Trophoblast cell (in vitro differentiated cells and primary cell): ENCODE data around the gene FOXL3.

Source experiments
- DNase-seq, 2 donors: peaks; one replicate each; pipeline ENCODE4 v3.0.0-alpha.2; 2016
- H2AFZ ChIP-seq: 2 replicates; pipeline ENCODE4 v1.6.1; 2013; ENCODE audit warnings: low read length, moderate library complexity, mild to moderate bottlenecking; ENCODE audit not compliant: insufficient read depth, poor library complexity
- H2AK5ac ChIP-seq: 2 replicates; pipeline ENCODE4 v1.6.1; 2013; ENCODE audit warnings: mild to moderate bottlenecking, low read length
- H2BK120ac ChIP-seq: 2 replicates; pipeline ENCODE4 v1.6.1; 2013; ENCODE audit warnings: low read length, mild to moderate bottlenecking, moderate library complexity; ENCODE audit not compliant: insufficient read depth, poor library complexity
- H2BK12ac ChIP-seq: 2 replicates; pipeline ENCODE4 v1.6.1; 2013; ENCODE audit warnings: mild to moderate bottlenecking, low read length, moderate library complexity
- H2BK5ac ChIP-seq: 2 replicates; pipeline ENCODE4 v1.6.1; 2013; ENCODE audit warnings: low read length, low read depth, moderate library complexity, mild to moderate bottlenecking; ENCODE audit not compliant: poor library complexity
- H3K14ac ChIP-seq: 2 replicates; pipeline ENCODE4 v1.6.1; 2013; ENCODE audit warnings: mild to moderate bottlenecking, low read length
- H3K18ac ChIP-seq: 2 replicates; pipeline ENCODE4 v1.6.1; 2013; ENCODE audit warnings: mild to moderate bottlenecking, low read length
- H3K23ac ChIP-seq: 2 replicates; pipeline ENCODE4 v1.6.1; 2013; ENCODE audit warnings: low read length
- H3K27ac ChIP-seq: 2 replicates; pipeline ENCODE4 v1.5.1; 2013; ENCODE audit warnings: low read depth, mild to moderate bottlenecking, inconsistent platforms, low read length, moderate library complexity
- H3K27me3 ChIP-seq: 2 replicates; pipeline ENCODE4 v1.6.1; 2013; ENCODE audit warnings: inconsistent platforms, mild to moderate bottlenecking, low read length, moderate library complexity; ENCODE audit not compliant: insufficient read depth
- H3K36me3 ChIP-seq, 2 experiments: 1 replicate in 1 of 2; 2 replicates in 1 of 2; pipeline ENCODE4 v1.6.1; 2013; ENCODE audit warnings: low read length in 2 of 2, mild to moderate bottlenecking in 2 of 2, moderate library complexity in 1 of 2; ENCODE audit not compliant: insufficient read depth in 2 of 2, control insufficient read depth in 1 of 2
- H3K4ac ChIP-seq: 2 replicates; pipeline ENCODE4 v1.6.1; 2013; ENCODE audit warnings: low read depth, mild to moderate bottlenecking, low read length, moderate library complexity
- H3K4me1 ChIP-seq, 2 experiments: 1 replicate in 1 of 2; 2 replicates in 1 of 2; pipeline ENCODE4 v1.6.1; 2013; ENCODE audit warnings: low read length in 2 of 2, mild to moderate bottlenecking in 2 of 2, moderate library complexity in 1 of 2; ENCODE audit not compliant: insufficient read depth in 2 of 2, control insufficient read depth in 1 of 2
- H3K4me2 ChIP-seq: 2 replicates; pipeline ENCODE4 v1.6.1; 2013; ENCODE audit warnings: inconsistent platforms, mild to moderate bottlenecking, low read length, moderate library complexity
- H3K4me3 ChIP-seq: 2 replicates; pipeline ENCODE4 v1.5.1; 2013; ENCODE audit warnings: mild to moderate bottlenecking, low read depth, low read length, inconsistent platforms
- H3K79me1 ChIP-seq: one replicate; pipeline ENCODE4 v1.6.1; 2013; ENCODE audit warnings: low read length
- H3K79me2 ChIP-seq: 2 replicates; pipeline ENCODE4 v1.6.1; 2013; ENCODE audit warnings: low read length, mild to moderate bottlenecking; ENCODE audit not compliant: control insufficient read depth, insufficient read depth, poor library complexity
- H3K9ac ChIP-seq: 2 replicates; pipeline ENCODE4 v1.6.1; 2013; ENCODE audit warnings: mild to moderate bottlenecking, low read length
- H3K9me3 ChIP-seq: 2 replicates; pipeline ENCODE4 v1.6.1; 2013; ENCODE audit warnings: low read depth, mild to moderate bottlenecking, control low read depth, inconsistent platforms, low read length; ENCODE audit not compliant: insufficient read depth
- H4K12ac ChIP-seq: 2 replicates; pipeline ENCODE4 v1.6.1; 2013; ENCODE audit warnings: low read depth, mild to moderate bottlenecking, low read length, moderate library complexity
- H4K8ac ChIP-seq: 2 replicates; pipeline ENCODE4 v1.6.1; 2013; ENCODE audit warnings: low read depth, mild to moderate bottlenecking, low read length, moderate library complexity
- H4K91ac ChIP-seq: one replicate; pipeline ENCODE4 v1.6.1; 2013; ENCODE audit warnings: low read depth, mild to moderate bottlenecking, low read length, moderate library complexity
- WGBS: extraction: QIAGEN DNeasy Blood & Tissue Kit; methylation state at CpG from one replicate; pipeline ENCODE4 v1.1.7; 2013; ENCODE audit warnings: missing lambda C conversion rate; ENCODE audit not compliant: insufficient read length, insufficient coverage; ENCODE audit errors: extremely low coverage; 5-methylcytosine and 5-hydroxymethylcytosine counted together

The FOXL3 gene

DNA sequence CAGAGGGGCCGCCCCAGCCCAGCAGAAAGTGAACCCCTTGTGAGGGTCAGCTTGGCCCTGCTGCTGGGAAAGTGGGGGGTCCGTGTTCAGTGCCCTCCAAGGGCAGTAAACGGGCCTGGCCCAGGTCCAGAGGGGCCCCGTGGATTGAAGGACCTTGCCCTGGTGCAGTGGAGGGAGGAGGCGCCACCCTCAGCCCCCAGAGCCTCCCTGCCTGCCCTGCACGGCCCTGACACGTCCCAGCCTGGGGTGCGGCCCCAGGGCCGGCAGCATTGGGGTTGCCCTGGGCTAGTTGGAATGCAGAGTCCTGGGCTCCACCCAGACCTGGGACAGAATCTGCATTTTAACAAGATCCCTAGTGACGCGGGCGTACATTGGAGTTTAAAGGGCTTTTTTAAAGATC, 42.8 kb upstream of the FOXL3 start:
- H2AK5ac ChIP-seq = no peak overlapping the region
- H3K4me2 ChIP-seq = no peak overlapping the region
- no peak overlapping the region for H2BK12ac ChIP-seq
- no peak overlapping the region for H2BK120ac ChIP-seq
- H3K36me3 ChIP-seq = no peaks in the 10 kb centered on the region
- H3K27me3 ChIP-seq = no peaks in the 10 kb centered on the region
- no peak overlapping the region for H3K27ac ChIP-seq
- H2AFZ ChIP-seq = no peak overlapping the region
- peaks cover 1% of the 10 kb centered on the region for H3K79me2 ChIP-seq
- H4K91ac ChIP-seq = no peak overlapping the region
- no peak overlapping the region for H4K12ac ChIP-seq
- no peak overlapping the region for H4K8ac ChIP-seq
- peaks cover 2% of the 10 kb centered on the region for H3K9me3 ChIP-seq
- H3K4ac ChIP-seq = no peak overlapping the region
- no peak for DNase-seq
- peak overlapping the region; percentile 30 for H3K4me3 ChIP-seq
- no peaks in the 10 kb centered on the region for H3K79me1 ChIP-seq
- no peak overlapping the region for H3K9ac ChIP-seq
- no peaks in the 10 kb centered on the region for H3K4me1 ChIP-seq
- H3K18ac ChIP-seq = no peak overlapping the region
- H3K14ac ChIP-seq = no peak overlapping the region
- no peak overlapping the region for H3K23ac ChIP-seq
- no CpG with 5 or more reads among the region's 12 CpGs for WGBS
- no peak overlapping the region for H2BK5ac ChIP-seq

- H3K4me1 ChIP-seq = no peaks in the 10 kb centered on the region
- no peak overlapping the region for H2AK5ac ChIP-seq
- H3K4me3 ChIP-seq = no peak overlapping the region
- DNase-seq = no peak
- no peak overlapping the region for H2BK12ac ChIP-seq
- no peak overlapping the region for H3K9ac ChIP-seq
- H4K12ac ChIP-seq = no peak overlapping the region
- H2BK120ac ChIP-seq = no peak overlapping the region
- H3K14ac ChIP-seq = no peak overlapping the region
- H3K79me2 ChIP-seq = peaks cover 1% of the 10 kb centered on the region
- H2AFZ ChIP-seq = no peak overlapping the region
- H3K27ac ChIP-seq = no peak overlapping the region
- H3K4me2 ChIP-seq = no peak overlapping the region
- H3K36me3 ChIP-seq = no peaks in the 10 kb centered on the region
- no peak overlapping the region for H4K91ac ChIP-seq
- H3K23ac ChIP-seq = no peak overlapping the region
- no peak overlapping the region for H3K18ac ChIP-seq
- no CpG with 5 or more reads among the region's 16 CpGs for WGBS
- H2BK5ac ChIP-seq = no peak overlapping the region
- H3K4ac ChIP-seq = no peak overlapping the region
- H3K79me1 ChIP-seq = no peaks in the 10 kb centered on the region
- no peaks in the 10 kb centered on the region for H3K27me3 ChIP-seq
- H4K8ac ChIP-seq = no peak overlapping the region
- H3K9me3 ChIP-seq = peaks cover 2% of the 10 kb centered on the region
Measured at GRCh38 chr7:247636-248035, 42.3 kb upstream of the FOXL3 start.

- no peaks in the 10 kb centered on the region for H3K36me3 ChIP-seq
- H4K12ac ChIP-seq = no peak overlapping the region
- peaks cover 1% of the 10 kb centered on the region for H3K79me2 ChIP-seq
- H3K4me3 ChIP-seq = no peak overlapping the region
- H3K4me1 ChIP-seq = no peaks in the 10 kb centered on the region
- no peaks in the 10 kb centered on the region for H3K79me1 ChIP-seq
- H2BK12ac ChIP-seq = no peak overlapping the region
- H4K91ac ChIP-seq = no peak overlapping the region
- no peak overlapping the region for H3K18ac ChIP-seq
- H3K4ac ChIP-seq = no peak overlapping the region
- H3K4me2 ChIP-seq = no peak overlapping the region
- DNase-seq = no peak
- H2BK120ac ChIP-seq = no peak overlapping the region
- no peaks in the 10 kb centered on the region for H3K27me3 ChIP-seq
- H2BK5ac ChIP-seq = no peak overlapping the region
- H3K14ac ChIP-seq = no peak overlapping the region
- no peak overlapping the region for H2AK5ac ChIP-seq
- H4K8ac ChIP-seq = no peak overlapping the region
- peaks cover 2% of the 10 kb centered on the region for H3K9me3 ChIP-seq
- H2AFZ ChIP-seq = no peak overlapping the region
- H3K27ac ChIP-seq = no peak overlapping the region
- WGBS = no CpG with 5 or more reads among the region's 20 CpGs
- no peak overlapping the region for H3K9ac ChIP-seq
- no peak overlapping the region for H3K23ac ChIP-seq
Measured at GRCh38 chr7:248732-249435, 41.1 kb upstream of the FOXL3 start.

DNA sequence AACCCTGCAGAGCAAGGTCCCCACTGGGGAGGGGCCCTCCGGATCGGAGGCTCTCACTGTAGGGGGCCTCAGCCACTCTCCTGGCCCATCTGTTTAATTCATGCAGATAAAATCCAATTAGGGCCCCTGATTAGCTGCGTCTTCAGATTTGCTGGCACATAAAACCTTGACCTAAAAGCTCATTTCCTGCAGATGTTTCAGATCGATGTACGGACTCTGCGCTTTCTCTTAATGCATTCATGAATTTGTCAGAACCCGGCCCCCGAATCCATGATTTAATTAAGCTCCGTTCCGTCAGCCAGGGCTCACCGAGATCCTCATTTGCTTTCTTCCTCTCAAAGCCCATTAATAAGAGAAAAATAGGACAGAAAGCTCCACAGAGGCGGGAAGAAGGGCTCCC, 40.0 kb upstream of the FOXL3 start:
- Histone ChIP-seq H3K79me2 (peaks cover 1% of the 10 kb centered on the region), H3K9me3 (peaks cover 7% of the 10 kb centered on the region), H3K27ac (no peak overlapping the region), H2BK5ac (no peak overlapping the region), H3K9ac (no peak overlapping the region), H3K14ac (no peak overlapping the region), H4K8ac (no peak overlapping the region), H3K4me1 (no peaks in the 10 kb centered on the region), H2AFZ (no peak overlapping the region), H3K36me3 (no peaks in the 10 kb centered on the region), H3K27me3 (no peaks in the 10 kb centered on the region), H3K4me2 (no peak overlapping the region), H2BK12ac (no peak overlapping the region), H4K12ac (no peak overlapping the region), H3K23ac (no peak overlapping the region), H3K79me1 (no peaks in the 10 kb centered on the region), H3K18ac (no peak overlapping the region), H4K91ac (no peak overlapping the region), H3K4ac (no peak overlapping the region), H2AK5ac (no peak overlapping the region), H3K4me3 (no peak overlapping the region), H2BK120ac (no peak overlapping the region)
- WGBS = no CpG with 5 or more reads among the region's 12 CpGs
- DNase-seq = no peak
